Activated T-helper 9 cell treated with anti-CD3 and anti-CD28 coated beads, Interleukin-2, amount 50 U/mL, for 16 hours (primary cell): ENCODE results near the gene ADGRL3.
"Not testable (repeated sequence)": the region's sequence is repeated elsewhere in the genome, so short reads cannot be mapped to it uniquely, and the experiment has no call there.

ENCODE experiments used
- DNase-seq: peaks from one replicate; pipeline ENCODE4 v3.0.0-alpha.2; 2020; ENCODE audit warnings: low read depth

ADGRL3 gene

DNA sequence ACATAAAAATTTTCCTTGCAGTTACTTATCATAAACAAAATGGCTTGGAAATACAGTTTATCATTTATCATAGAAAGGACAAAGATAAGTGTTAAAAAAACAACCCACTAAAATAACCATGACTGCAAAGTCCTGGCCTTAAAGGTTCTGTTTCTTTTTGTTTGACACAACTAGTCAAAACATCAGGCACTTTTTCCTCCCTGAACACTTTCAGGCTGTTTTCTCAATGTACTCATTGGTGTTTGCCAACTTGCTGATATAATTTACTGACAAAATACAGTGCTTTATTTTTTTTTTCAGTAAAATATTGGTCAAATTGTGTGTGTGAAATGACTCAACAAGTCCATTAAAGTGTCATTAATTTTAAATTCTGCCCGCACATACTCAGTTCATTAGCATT, 156.6 kb downstream of the ADGRL3 start:
- DNase-seq = no peak

DNA sequence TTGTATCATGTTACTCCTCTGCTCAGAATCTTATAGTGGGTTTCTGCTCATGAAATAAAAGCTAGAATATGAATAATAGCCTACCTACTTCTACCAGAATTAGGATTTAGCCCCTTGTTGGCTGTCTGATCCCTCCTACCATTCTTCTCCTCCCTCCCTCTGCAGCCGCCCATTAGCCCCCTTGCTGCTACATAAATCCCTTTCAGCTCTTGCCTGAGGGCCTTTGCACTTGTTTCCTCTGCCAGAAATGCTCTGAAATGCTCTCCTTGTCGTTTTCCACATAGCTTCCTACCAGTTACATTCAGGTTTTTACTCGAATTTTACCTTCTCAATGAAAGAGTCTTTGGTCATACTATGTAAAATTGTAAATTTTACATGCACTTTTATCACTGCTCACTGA, 159.2 kb downstream of the ADGRL3 start:
- no peak for DNase-seq

DNA sequence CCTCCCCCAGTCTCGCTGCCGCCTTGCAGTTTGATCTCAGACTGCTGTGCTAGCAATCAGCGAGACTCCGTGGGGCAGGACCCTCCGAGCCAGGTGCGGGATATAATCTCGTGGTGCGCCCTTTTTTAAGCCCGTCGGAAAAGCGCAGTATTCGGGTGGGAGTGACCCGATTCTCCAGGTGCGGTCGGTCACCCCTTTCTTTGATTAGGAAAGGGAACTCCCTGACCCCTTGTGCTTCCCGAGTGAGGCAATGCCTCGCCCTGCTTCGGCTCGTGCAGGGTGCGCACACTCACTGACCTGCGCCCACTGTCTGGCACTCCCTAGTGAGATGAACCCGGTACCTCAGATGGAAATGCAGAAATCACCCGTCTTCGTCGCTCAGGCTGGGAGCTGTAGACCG, 172.7 kb downstream of the ADGRL3 start:
- not testable (repeated sequence) for DNase-seq

DNA sequence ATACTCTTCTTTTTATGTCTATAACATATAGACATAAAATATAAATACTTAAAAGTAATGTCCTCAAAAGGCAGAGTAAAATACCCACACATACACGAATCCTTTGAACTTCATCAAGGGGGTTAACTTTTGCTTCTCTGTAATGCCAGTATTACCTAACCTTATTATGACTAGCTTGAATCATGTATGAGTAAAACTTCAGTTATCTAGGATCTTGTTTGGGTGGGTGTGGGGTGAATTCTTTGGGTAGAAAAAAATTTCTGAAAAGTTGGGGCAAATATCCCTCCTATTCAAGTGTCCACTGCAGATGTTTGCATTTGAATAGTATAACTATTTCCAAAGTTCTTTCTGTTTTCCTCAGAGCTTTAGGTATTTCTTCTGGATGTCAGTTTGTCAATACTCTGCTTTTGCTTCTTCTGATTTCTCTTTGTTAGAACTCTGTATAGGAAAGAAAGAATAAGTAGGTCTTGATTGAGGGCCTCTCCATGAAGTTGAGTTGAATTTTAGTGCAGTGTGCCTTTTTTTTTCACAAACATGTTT, 173.8 kb downstream of the ADGRL3 start:
- no peak for DNase-seq

DNA sequence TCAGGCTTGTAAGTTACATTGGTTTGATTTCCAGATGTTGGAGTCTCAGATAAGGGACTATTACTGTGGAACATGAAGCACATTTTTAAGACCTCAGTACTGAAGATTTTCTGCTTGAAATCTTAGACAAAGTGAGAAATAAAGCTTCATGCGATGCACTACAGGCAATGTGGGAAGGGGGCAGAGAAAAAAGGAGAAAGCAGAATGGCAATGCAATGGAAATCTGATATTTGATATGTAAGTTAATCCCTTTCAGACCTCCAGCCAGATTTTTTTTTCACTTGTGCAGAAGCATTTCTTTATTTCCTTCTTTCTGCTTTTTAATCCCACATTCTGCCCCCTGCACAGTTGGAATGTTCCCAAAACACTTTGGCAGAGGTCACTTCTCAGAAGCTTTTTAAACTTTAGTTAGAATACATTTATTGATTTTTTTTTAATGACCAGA, 174.3 kb downstream of the ADGRL3 start:
- DNase-seq = no peak

DNA sequence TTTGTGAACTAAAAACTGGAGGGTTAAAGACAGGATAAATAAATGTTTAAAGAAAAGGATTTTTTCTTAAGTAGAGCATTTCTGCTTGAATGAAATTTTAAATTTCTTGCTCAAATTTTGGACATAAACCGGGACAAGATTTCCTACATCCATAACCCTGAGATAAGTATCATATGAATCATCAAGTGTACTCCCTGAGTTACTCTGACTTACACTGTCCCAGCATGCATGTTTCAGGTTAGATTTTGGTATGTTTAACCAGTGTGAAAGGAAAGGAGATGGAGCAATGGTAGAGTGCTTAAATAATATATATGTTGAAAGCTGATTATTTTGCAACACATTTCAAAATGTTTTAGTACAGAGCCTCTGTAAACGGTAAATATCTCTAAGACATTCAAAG, 175.2 kb downstream of the ADGRL3 start:
- DNase-seq = no peak

DNA sequence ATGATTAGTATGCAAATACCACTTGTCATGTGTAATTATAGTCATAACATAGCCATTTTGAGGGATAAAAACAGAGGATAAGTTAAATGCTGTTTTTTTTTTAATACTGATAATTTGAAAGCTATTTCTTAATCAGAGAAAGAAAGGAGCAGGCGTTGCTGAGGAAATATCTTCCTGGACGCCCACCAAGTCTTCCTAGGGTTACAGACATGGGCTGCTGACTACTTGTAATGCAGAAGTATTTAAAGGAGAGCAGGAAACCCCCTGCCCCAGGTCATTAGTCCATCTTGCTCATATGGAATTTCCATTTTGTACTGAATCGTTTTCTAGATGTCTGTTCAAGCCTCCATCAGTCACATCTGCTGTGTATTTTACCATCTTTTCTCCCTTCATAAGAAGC, 176.2 kb downstream of the ADGRL3 start:
- no peak for DNase-seq

DNA sequence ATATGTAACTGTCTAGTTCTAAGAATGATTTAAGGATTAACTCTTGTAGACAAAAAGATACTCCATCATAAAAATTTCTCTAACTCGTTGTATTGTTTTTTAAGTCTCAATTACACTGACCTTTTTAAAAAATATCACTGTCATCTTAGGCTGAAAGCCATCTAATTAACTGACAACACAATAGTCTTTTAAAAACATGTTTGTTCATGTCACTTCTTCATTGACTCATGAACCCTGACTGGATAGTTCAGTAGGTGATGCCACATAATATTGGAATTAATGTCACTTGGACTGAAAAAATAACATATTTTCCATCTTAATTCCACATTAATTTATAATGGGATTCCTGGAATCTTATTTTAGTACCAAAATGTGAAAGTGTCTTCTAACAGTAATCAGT, 179.3 kb downstream of the ADGRL3 start:
- DNase-seq = no peak

DNA sequence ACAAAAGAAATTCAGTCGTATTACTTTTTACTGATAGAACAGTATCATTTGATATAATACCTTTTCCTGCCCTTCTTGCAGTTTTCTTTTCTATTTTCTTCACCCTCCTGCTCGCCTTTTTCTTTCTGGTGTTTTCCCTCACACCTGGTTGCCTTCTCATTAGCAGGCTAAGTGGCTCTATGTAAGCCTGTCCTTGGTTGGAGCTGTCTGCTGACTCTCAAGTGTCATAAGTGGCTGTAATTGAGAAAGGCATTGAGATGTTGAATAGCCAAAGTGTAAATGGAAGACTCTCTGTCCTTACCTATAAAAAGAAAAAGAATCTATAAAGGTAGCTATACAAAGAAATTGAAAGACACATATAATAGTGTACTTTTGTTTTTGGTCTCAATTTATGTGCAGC, 180.7 kb downstream of the ADGRL3 start:
- no peak for DNase-seq

DNA sequence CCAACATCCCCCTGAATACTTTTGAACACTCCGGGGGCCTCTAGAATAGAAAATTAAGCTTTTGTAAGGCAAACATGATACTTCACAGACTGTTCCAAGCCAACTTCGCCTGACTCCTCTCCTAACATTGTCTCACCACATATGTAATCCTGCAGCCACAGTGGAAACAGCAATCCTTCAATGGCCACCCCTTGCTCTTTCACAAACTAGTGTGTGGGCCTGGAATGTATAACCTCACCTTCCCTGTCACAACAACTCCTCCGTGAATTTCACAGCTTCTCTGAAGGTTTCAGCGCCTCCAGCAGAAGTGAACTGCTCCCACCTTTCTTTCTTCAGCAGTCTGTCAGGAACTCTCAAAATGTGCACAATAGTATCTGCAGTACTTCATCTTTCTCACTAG, 185.1 kb downstream of the ADGRL3 start:
- DNase-seq = no peak

DNA sequence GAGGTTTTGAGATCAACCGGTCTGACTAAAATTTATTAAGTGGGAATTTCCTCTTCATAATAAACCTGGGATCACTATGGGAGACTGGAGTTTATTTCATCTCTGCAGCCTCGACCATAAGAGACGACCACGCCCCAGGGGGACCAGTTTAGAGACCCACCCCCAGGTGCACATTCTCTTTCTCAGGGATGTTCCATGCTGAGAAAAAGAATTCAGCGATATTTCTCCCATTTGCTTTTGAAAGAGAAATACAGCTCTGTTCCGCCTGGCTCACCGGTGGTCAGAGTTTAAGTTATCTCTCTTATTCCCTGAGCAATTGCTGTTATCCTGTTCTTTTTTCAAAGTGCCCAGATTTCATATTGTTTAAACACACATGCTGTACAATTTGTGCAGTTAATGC, 187.2 kb downstream of the ADGRL3 start:
- DNase-seq = not testable (repeated sequence)

DNA sequence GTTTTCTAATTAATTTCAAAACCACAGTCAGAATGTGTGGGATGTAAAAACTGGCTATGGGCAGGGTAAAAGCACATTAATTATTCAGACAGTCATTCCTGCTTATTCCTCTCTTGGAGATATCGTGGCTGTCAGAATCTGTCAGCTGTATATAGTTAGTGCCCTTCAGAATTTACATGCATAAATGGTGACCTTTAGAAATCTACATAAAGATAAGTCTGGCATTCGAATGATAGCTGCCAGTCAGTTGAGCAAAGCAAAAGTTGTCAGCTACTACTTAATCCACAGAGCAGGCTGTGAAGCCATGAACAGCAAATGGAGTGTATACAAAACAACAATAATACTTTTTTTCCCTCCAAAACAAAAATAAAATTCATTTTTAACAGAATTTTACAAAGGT, 189.5 kb downstream of the ADGRL3 start:
- DNase-seq = no peak

DNA sequence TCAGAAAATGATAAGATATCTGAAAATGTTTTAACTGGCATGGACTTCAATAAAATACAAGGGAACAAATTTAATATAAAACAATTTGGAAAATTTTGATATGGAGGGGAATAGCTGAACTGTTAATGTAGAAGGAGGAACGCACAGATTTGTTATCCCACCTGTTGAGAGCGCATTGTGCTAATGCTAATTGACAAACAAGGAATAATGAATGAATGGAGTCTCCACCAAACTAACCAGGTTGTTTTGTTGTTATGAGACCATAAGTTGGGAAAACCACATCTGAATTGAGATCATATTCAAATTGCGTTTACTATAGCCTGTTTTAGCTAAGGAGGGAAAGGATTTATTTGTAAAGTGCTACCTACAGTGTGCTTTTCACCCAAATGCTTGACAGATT, 195.6 kb downstream of the ADGRL3 start:
- DNase-seq = no peak

DNA sequence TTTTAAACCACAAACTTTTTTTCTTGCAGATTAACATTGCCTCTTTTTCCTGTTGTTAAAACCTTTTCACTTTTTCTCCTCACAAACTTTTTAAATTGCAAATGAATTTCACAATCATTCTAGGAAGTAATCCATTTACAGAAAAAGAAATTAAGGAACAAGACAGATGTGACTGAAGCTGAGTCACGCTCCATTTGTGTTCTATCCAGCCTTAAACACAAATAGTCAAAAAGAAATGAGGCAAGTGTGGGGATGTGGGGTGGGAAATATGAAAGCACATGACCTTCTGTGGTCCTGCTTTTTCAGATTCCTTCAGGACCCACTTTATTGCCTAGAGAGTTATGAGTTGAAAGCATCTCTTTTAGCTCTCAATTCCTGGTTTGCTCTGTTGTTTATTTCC, 197.0 kb downstream of the ADGRL3 start:
- DNase-seq = no peak

DNA sequence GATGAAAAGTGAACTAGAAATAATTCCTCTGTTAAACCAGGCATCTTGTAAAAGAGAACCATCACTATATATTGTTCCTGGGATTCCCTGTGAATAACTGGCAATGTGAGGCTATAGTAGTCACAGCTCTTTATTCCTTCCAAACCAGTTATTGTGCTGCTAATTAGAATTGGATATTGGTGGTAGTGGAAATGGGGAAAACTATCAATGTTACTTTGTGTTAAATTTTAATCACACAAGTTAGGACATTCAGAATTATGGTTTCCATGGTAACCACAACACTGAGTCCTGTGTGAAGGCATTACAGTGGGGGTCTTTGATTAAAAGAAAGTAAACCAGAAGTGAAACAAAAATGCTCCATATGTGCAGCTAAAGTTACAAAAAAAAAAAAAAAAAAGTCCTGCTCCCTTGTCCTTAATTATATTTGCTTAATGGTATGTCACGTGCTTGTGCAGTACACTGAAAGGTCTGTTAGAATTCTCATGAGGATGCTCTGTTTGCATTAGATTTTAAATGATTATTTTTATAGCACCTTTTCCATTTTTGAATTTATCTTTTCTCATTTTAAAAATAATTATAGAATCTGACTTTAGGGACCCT, 200.4 kb downstream of the ADGRL3 start:
- DNase-seq = no peak

DNA sequence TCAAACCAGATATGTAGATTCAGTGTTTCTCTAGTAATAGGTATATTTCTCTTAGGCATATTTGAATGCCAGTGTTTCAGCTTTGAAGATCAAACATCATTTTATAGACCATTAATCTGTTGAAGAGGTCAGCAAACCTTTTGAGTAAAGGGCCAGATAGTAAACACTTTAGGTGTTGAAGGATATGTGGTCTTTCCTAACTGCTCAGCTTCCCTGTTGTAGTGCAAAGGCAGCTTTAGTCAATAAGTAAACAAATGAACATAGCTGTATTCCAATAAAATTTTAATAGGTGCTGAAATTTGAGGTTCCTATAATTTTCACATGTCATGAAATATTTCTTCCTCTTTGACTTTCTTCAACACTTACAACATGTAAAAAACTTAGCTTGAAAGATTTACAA, 201.6 kb downstream of the ADGRL3 start:
- DNase-seq = no peak

DNA sequence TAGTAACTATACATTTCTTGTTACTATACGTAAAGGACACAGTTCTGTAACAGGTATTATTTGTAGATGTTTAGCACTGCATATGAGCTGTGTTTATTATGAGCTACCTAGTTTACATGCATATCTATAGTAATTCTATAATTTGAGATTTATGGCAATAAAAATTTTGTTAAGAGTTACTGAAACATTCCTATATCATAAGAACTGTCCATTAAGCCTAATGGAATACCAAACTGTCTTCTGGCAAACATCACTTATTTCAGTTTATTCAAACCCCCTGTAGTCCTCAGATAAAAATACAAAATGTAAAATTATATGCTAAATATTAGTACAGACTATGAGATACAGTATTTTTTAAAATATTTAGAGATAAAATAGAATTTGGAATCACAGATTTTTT, 205.2 kb downstream of the ADGRL3 start:
- DNase-seq = no peak

DNA sequence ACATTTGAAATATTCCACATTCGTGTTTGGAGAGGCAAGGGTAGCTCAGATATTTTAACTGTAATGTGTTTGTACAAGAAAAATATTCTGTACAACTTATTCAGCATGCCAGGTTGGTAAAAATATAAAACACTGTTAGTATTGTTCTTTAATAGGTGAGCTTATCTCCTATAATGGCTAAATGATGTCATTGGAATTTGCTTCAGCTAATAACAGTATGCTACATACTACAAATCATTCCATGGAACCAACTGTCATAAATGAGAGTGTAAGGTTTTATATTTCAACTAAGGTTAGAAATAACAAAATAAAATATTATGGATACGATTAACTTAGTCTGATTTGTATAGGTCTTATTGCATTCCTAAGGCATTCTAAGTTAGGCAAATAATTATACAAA, 206.6 kb downstream of the ADGRL3 start:
- DNase-seq = no peak

DNA sequence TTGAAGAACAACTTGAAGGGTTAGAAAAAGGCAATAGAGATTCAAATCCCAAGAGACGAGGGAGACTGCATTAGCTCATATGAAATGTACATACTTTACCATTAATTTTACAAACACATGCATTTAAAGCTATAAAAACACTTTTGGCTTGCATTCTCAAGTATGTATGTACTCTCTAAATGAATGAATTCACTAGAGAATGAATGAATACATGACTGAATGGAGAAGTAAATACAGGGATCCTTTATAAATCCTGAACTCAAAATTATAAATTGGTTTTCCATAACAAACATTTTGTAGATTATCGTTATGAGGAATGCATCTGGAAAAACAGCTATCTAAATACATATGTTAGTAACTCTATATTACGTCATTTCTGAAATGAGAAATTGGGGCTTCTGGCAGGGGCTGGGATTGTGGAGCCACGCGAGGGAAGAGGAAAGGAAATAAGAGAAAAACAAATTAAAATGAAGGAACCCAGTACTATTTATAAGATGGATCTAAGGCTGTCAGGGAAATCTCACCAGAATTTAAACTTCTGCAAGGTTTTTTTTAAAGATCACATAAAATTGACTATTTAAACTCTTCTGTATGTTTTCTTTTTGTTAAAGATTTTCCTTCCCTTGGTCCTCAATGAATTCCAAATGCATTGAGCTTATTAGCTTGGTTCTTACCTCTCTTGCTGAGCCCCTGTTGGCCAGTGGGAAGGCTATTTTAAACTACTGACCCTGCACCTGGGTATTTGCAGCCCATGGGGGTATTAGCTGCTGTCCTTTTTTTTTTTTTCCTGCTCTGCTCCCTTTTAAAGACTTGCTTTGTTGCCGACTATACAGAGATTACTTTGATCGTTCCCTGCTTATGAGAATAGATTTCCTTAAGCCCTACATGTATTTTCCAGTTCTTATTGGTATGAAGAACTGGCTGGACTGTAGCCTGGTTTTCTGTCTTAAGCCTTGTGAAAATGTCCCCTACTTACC, 207.8 kb downstream of the ADGRL3 start:
- DNase-seq = no peak

DNA sequence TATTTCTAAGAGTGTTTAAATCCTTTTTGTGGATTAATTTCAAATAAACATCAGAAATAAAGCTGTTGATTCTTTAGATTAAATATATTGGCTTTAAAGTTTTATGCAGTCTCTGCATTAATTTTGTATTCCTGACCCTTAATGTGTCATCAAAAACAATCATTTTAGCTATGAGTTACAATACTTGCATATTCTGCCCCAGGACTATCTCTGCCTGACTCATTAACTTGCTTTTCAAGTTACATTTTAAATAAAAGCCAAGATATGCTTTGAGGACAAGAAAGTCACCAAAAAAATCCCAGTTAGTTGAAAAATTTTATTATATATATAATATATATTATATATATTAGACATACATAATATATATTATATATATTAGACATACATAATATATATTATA, 208.7 kb downstream of the ADGRL3 start:
- no peak for DNase-seq

DNA sequence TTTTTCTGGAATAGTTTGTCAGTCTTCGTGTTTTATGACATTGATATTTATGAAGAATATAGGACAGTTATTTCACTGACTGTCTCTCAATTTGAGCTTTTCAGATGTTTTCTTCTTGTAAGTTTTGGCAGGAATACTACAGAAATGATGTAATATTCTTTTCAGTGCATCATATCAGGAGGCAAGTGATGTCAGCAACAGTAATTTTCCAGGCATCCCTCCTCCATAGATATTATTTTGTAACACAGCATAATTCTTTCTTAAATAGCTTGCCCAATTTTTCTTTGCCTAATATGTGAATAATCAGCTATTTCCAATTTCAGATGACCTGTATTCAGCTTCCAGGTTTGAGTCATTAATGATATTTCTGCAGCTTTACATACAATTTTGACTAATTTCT, 211.1 kb downstream of the ADGRL3 start:
- no peak for DNase-seq

DNA sequence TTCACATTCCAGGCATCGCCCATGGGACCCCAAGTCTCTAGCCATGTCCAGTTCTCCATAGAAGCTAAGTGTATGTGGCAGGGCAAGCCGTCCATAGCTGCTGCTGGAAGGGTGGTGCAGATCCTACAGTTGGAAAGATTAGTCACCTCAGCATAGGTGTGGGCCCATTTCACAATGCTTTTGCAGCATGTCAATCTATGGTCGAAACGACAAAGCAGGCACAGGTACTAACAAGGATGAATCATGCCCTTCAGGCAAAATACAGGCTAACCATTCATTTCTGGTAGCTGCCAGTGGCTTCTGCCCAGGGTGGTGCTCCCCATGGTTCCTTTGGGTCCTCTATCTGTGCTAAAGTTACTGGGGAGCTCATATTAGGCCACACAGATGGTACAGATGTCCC, 225.2 kb downstream of the ADGRL3 start:
- no peak for DNase-seq

DNA sequence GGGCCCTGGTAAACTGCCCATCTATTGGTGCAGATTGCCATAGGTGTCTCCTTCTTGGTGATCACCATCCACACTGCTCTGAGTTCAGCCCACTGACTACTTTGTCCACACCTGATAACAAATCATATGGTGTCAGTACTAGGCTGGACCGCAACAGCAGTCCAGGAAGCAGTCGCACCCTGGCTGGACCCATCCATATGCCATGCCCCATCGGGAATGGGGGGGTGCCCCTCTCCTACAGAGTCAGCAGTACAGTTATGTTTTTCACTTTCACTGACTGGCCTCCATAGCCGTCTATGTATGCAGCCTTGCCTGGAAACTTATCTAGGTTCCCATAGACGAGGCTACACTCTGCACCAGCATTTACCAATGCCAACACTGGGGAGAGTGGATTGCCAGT, 226.1 kb downstream of the ADGRL3 start:
- DNase-seq = no peak
